SK-N-SH treated with all-trans-retinoic acid at 6 μM for 48 hours (cell line): ENCODE data around the gene BICRAL.

Experiments
- ATAC-seq: fragments of 200-7000 bp; cut with Tn5 transposase; 3 replicates; pipeline ENCODE4 v1.9.1; 2020; ENCODE audit warnings: mild to moderate bottlenecking, moderate library complexity
- ARNTL ChIP-seq: fragments of 450-650 bp; formaldehyde crosslinking; IDR thresholded peaks from 2 replicates; pipeline ENCODE4 v1.5.0; 2020; ENCODE audit warnings: low read depth, mild to moderate bottlenecking, moderate library complexity, borderline replicate concordance
- BACH2 ChIP-seq: fragments of 250-450 bp; sonication (Bioruptor Pico); IDR thresholded peaks from 2 replicates; pipeline ENCODE4 v1.9.0; 2021; ENCODE audit warnings: mild to moderate bottlenecking, borderline replicate concordance
- CREB5 ChIP-seq: fragments of 250-450 bp; sonication (Bioruptor Pico); IDR thresholded peaks from 2 replicates; pipeline ENCODE4 v1.5.1; 2020; ENCODE audit warnings: low read depth, mild to moderate bottlenecking, moderate library complexity
- CSDC2 ChIP-seq: fragments of 250-450 bp; sonication (Bioruptor Pico); IDR thresholded peaks from 2 replicates; pipeline ENCODE4 v1.5.0; 2020; ENCODE audit warnings: mild to moderate bottlenecking, moderate library complexity
- CSRNP3 ChIP-seq: fragments of 250-450 bp; sonication (Bioruptor Pico); IDR thresholded peaks from 2 replicates; pipeline ENCODE4 v1.5.1; 2021; ENCODE audit warnings: mild to moderate bottlenecking, moderate library complexity
- ESRRG ChIP-seq: fragments of 250-450 bp; sonication (Bioruptor Pico); IDR thresholded peaks from 2 replicates; pipeline ENCODE4 v1.6.1; 2021; ENCODE audit warnings: mild to moderate bottlenecking
- GLIS3 ChIP-seq: fragments of 250-450 bp; sonication (Bioruptor Pico); IDR thresholded peaks from 2 replicates; pipeline ENCODE4 v1.5.0; 2020; ENCODE audit warnings: mild to moderate bottlenecking, moderate library complexity
- ISL1 ChIP-seq: fragments of 250-450 bp; sonication (Bioruptor Pico); IDR thresholded peaks from 2 replicates; pipeline ENCODE4 v2.1.2; 2022; ENCODE audit warnings: mild to moderate bottlenecking, moderate library complexity
- OSR1 ChIP-seq: fragments of 250-450 bp; sonication (Bioruptor Pico); IDR thresholded peaks from 2 replicates; pipeline ENCODE4 v1.8.0; 2022; ENCODE audit warnings: moderate library complexity, mild to moderate bottlenecking, inconsistent platforms
- PATZ1 ChIP-seq: fragments of 250-450 bp; sonication (Bioruptor Pico); IDR thresholded peaks from 2 replicates; pipeline ENCODE4 v1.8.0; 2020; ENCODE audit warnings: mild to moderate bottlenecking, moderate library complexity, borderline replicate concordance
- POU6F1 ChIP-seq: fragments of 250-450 bp; sonication (Bioruptor Pico); IDR thresholded peaks from 2 replicates; pipeline ENCODE4 v1.8.0; 2021; ENCODE audit warnings: low read depth, mild to moderate bottlenecking, moderate library complexity, borderline replicate concordance
- PPARA ChIP-seq: fragments of 250-450 bp; sonication (Bioruptor Pico); IDR thresholded peaks from 2 replicates; pipeline ENCODE4 v1.5.0; 2020; ENCODE audit warnings: mild to moderate bottlenecking, borderline replicate concordance
- RARB ChIP-seq: fragments of 250-450 bp; sonication (Bioruptor Pico); IDR thresholded peaks from 2 replicates; pipeline ENCODE4 v1.8.0; 2021; ENCODE audit warnings: mild to moderate bottlenecking, moderate library complexity
- SNAI2 ChIP-seq: fragments of 250-450 bp; sonication (Bioruptor Pico); IDR thresholded peaks from 2 replicates; pipeline ENCODE4 v1.5.0; 2020; ENCODE audit warnings: mild to moderate bottlenecking, moderate library complexity
- TCF4 ChIP-seq: fragments of 250-450 bp; sonication (Bioruptor Pico); IDR thresholded peaks from 2 replicates; pipeline ENCODE4 v1.8.0; 2021; ENCODE audit warnings: mild to moderate bottlenecking, moderate library complexity, borderline replicate concordance
- TOX ChIP-seq: fragments of 250-450 bp; sonication (Bioruptor Pico); IDR thresholded peaks from 2 replicates; pipeline ENCODE4 v1.8.0; 2021; ENCODE audit warnings: mild to moderate bottlenecking, moderate library complexity, borderline replicate concordance
- TSHZ2 ChIP-seq: fragments of 250-450 bp; sonication (Bioruptor Pico); IDR thresholded peaks from 2 replicates; pipeline ENCODE4 v1.5.0; 2020; ENCODE audit warnings: mild to moderate bottlenecking, moderate library complexity
- ZC3H10 ChIP-seq: fragments of 250-450 bp; sonication (Bioruptor Pico); IDR thresholded peaks from 2 replicates; pipeline ENCODE4 v1.5.1; 2021; ENCODE audit warnings: mild to moderate bottlenecking, moderate library complexity
- ZFP3 ChIP-seq: fragments of 250-450 bp; sonication (Bioruptor Pico); IDR thresholded peaks from 2 replicates; pipeline ENCODE4 v1.5.0; 2020; ENCODE audit warnings: mild to moderate bottlenecking, moderate library complexity
- ZFP30 ChIP-seq: fragments of 450-650 bp; formaldehyde crosslinking; IDR thresholded peaks from 2 replicates; pipeline ENCODE4 v1.5.0; 2022; ENCODE audit warnings: mild to moderate bottlenecking, moderate library complexity
- ZNF565 ChIP-seq: fragments of 450-650 bp; formaldehyde crosslinking; conservative IDR thresholded peaks from 2 replicates; pipeline ENCODE4 v1.5.0; 2020; ENCODE audit warnings: low read depth, mild to moderate bottlenecking, moderate library complexity
- ZNF70 ChIP-seq: fragments of 450-650 bp; formaldehyde crosslinking; IDR thresholded peaks from 2 replicates; pipeline ENCODE4 v1.5.0; 2020; ENCODE audit warnings: mild to moderate bottlenecking, moderate library complexity

Gene BICRAL

GRCh38 chr6:42831237-42831636 lies 49.4 kb downstream of the BICRAL start:
- ATAC-seq: no peak
- TF ChIP-seq ZFP30 (CRISPR knock-in tag): no peak
- no peak for TF ChIP-seq ZFP3 (CRISPR knock-in tag)
- no peak for TF ChIP-seq POU6F1 (CRISPR knock-in tag)
- no peak for TF ChIP-seq CSDC2 (CRISPR knock-in tag)
- TF ChIP-seq RARB: no peak
- no peak for TF ChIP-seq TOX (CRISPR knock-in tag)
- TF ChIP-seq BACH2: no peak
- TF ChIP-seq ISL1 (CRISPR knock-in tag): no peak
- TF ChIP-seq PPARA: no peak
- TF ChIP-seq TSHZ2 (CRISPR knock-in tag): no peak
- TF ChIP-seq, all 23 proteins: peak for 0

GRCh38 chr6:42834056-42834455 lies 52.2 kb downstream of the BICRAL start:
- TF ChIP-seq CSDC2 (CRISPR knock-in tag) (no peak), PATZ1 (CRISPR knock-in tag) (no peak), CSRNP3 (no peak), CREB5 (CRISPR knock-in tag) (no peak), SNAI2 (CRISPR knock-in tag) (no peak), TCF4 (CRISPR knock-in tag) (no peak), ISL1 (CRISPR knock-in tag) (no peak), ARNTL (CRISPR knock-in tag) (no peak), PPARA (no peak), ZC3H10 (no peak), GLIS3 (CRISPR knock-in tag) (no peak), ZFP3 (CRISPR knock-in tag) (no peak), ZNF565 (CRISPR knock-in tag) (no peak), RARB (no peak)
- no peak for ATAC-seq

- TF ChIP-seq ISL1 (CRISPR knock-in tag) (no peak), ZNF70 (CRISPR knock-in tag) (no peak), ZFP3 (CRISPR knock-in tag) (no peak), TOX (CRISPR knock-in tag) (no peak), OSR1 (CRISPR knock-in tag) (no peak), ESRRG (no peak), BACH2 (no peak), RARB (no peak), PATZ1 (CRISPR knock-in tag) (no peak), ZFP30 (CRISPR knock-in tag) (no peak), SNAI2 (CRISPR knock-in tag) (no peak), TCF4 (CRISPR knock-in tag) (no peak), POU6F1 (CRISPR knock-in tag) (no peak), CSDC2 (CRISPR knock-in tag) (no peak)
- TF ChIP-seq, all 23 proteins: peak for 0
- no peak for ATAC-seq
Measured at GRCh38 chr6:42841844-42842584, 60.2 kb downstream of the BICRAL start.
